Stomach (tissue), 9 donors: Measurements from ENCODE around the gene COL16A1. TPM values are rescaled to one million over a fixed set of nuclear protein-coding genes. Genes with fewer than 3 reads are reported as not detected.

ENCODE experiments used
- DNase-seq, 2 donors: peaks; one replicate each; pipeline versions ENCODE4 v3.0.0 to v3.0.0-alpha.2; 2013 to 2019
- H3K27ac ChIP-seq, 5 donors: fragments of 200-600 bp in 4 of 5; sonication (generic) in 4 of 5; one replicate each; pipeline ENCODE4 v1.5.1; 2013 to 2019; ENCODE audit warnings: mild to moderate bottlenecking in 1 of 5, moderate library complexity in 1 of 5
- H3K27me3 ChIP-seq, 3 donors: fragments of 200-600 bp; sonication (generic); one replicate each; pipeline ENCODE4 v1.5.1; 2017 to 2019; ENCODE audit warnings: mixed run types in 1 of 3
- H3K36me3 ChIP-seq, 4 donors: fragments of 200-600 bp; sonication (generic); 1 replicate in 3 of 4; 2 replicates in 1 of 4; pipeline ENCODE4 v1.5.1; 2016 to 2019
- H3K4me1 ChIP-seq, 4 donors: fragments of 200-600 bp; sonication (generic); one replicate each; pipeline ENCODE4 v1.5.1; 2016 to 2019
- H3K4me3 ChIP-seq, 4 donors: fragments of 200-600 bp; sonication (generic) in 3 of 4; one replicate each; pipeline ENCODE4 v1.5.1; 2016 to 2019; ENCODE audit warnings: mild to moderate bottlenecking in 1 of 4
- H3K9me3 ChIP-seq, 4 donors: fragments of 200-600 bp; sonication (generic); one replicate each; pipeline ENCODE4 v1.5.1; 2016 to 2019
- EP300 ChIP-seq: sonication (generic); formaldehyde crosslinking; IDR thresholded peaks from one replicate; pipeline ENCODE4 v1.6.1; 2017; ENCODE audit warnings: antibody characterized with exemption
- POLR2A ChIP-seq, 4 donors: fragments of 450-650 bp; IDR thresholded peaks; one replicate each; pipeline ENCODE4 v1.6.1; 2016; ENCODE audit warnings: antibody characterized with exemption in 4 of 4, control low read depth in 2 of 4, mild to moderate bottlenecking in 1 of 4, moderate library complexity in 1 of 4
- POLR2AphosphoS5 ChIP-seq, 3 donors: sonication (generic); formaldehyde crosslinking; IDR thresholded peaks; one replicate each; pipeline ENCODE4 v1.6.1; 2016; ENCODE audit warnings: antibody characterized with exemption in 3 of 3
- WGBS, 5 donors: extraction: QIAGEN DNeasy Blood & Tissue Kit in 3 of 5; methylation state at CpG; one replicate each; pipeline versions ENCODE4 v1.1.5 to v1.1.7; 2013 to 2018; 5-methylcytosine and 5-hydroxymethylcytosine counted together
- intact Hi-C: fragments of 100-400 bp; cut with DNase I; formaldehyde crosslinking; loops from one replicate; pipeline ENCODE4 v1.15.1; 2023; ENCODE audit warnings: low total_unique reads
- polyA plus RNA-seq, 3 donors: library from polyadenylated mRNA; stranded (reverse); fragments of 200-250 nt; gene quantifications; one replicate each; pipeline ENCODE4 v1.2.3, GENCODE V29; 2013
- total RNA-seq, 5 donors: library from RNA; depleted of rRNA; stranded (reverse); fragments of >200 nt; gene quantifications; one replicate each; pipeline versions ENCODE4 v1.1.0 to v1.2.3, GENCODE V29; 2014 to 2016
- TF ChIP-seq, protein P1 (sequence below), 7 experiments: fragments of 450-650 bp in 4 of 7; fragments of 200-600 bp in 3 of 7; sonication (generic) in 3 of 7; IDR thresholded peaks; one replicate each; pipeline ENCODE4 v1.5.1; 2016 to 2019; ENCODE audit warnings: antibody characterized with exemption in 7 of 7, control low read depth in 2 of 7, mild to moderate bottlenecking in 1 of 7
- donor health status: healthy with polysubstance abuse.
- donor health status: Bipolar disorder and iron deficiency.
- donor health status: healthy.

The COL16A1 gene
- total and polyA plus RNA-seq, 8 donors: 19.8 to 127 (median 74.1) TPM

DNA sequence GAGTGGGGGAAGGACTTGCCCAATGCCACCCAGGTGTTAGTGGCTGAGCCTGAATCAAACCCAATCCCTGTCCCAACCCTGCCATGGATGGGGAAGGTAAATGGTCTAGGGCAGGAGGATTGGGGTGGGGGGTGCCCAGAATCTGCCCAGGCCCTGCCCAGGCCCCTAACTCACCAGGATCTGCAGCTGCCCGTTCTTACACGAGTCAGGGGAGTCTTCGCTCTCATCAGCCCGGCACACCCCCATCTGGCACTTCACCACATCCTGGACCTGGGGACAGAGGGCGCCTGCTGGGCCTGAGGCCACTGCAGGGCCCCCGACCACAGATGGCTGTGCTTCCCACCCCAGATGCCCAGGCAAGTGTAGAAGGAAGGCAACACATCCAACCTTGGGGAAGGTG is 28.5 kb upstream of the COL16A1 start:
- no peaks in the 10 kb centered on the region for H3K36me3 ChIP-seq
- whole genome bisulfite sequencing, 5 donors: 74 to 84% (median 78%) methylated on average over 4 to 6 of the region's 6 CpGs
- DNase-seq: no peak
- TF ChIP-seq, protein P1, sequence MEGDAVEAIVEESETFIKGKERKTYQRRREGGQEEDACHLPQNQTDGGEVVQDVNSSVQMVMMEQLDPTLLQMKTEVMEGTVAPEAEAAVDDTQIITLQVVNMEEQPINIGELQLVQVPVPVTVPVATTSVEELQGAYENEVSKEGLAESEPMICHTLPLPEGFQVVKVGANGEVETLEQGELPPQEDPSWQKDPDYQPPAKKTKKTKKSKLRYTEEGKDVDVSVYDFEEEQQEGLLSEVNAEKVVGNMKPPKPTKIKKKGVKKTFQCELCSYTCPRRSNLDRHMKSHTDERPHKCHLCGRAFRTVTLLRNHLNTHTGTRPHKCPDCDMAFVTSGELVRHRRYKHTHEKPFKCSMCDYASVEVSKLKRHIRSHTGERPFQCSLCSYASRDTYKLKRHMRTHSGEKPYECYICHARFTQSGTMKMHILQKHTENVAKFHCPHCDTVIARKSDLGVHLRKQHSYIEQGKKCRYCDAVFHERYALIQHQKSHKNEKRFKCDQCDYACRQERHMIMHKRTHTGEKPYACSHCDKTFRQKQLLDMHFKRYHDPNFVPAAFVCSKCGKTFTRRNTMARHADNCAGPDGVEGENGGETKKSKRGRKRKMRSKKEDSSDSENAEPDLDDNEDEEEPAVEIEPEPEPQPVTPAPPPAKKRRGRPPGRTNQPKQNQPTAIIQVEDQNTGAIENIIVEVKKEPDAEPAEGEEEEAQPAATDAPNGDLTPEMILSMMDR (IDR thresholded peaks at IDR 0.05): no peak
- TF ChIP-seq POLR2A (IDR thresholded peaks at IDR 0.05) (no peak), POLR2AphosphoS5 (IDR thresholded peaks at IDR 0.05) (no peak), EP300 (no peak)
- no peak overlapping the region for H3K27ac ChIP-seq
- H3K9me3 ChIP-seq: no peaks in the 10 kb centered on the region
- no peaks in the 10 kb centered on the region for H3K27me3 ChIP-seq
- H3K4me1 ChIP-seq: peaks cover 0 to 11% (median 6%) of the 10 kb centered on the region in 4 donors
- no peak overlapping the region for H3K4me3 ChIP-seq
- intact Hi-C loops: no loop called here

GRCh38 chr1:31731049-31731565 is 27.3 kb upstream of the COL16A1 start:
- intact Hi-C loops: no loop called here
- WGBS, 5 donors: 89 to 100% (median 91%) methylated on average over 3 to 12 of the region's 12 CpGs
- Histone ChIP-seq H3K4me3 (no peak overlapping the region), H3K36me3 (no peaks in the 10 kb centered on the region), H3K27ac (no peak overlapping the region), H3K9me3 (no peaks in the 10 kb centered on the region), H3K27me3 (no peaks in the 10 kb centered on the region), H3K4me1 (peaks cover 0 to 1% (median 0%) of the 10 kb centered on the region in 4 donors)
- TF ChIP-seq POLR2A (IDR thresholded peaks at IDR 0.05): no peak
- TF ChIP-seq, protein P1 (IDR thresholded peaks at IDR 0.05): no peak
- TF ChIP-seq POLR2AphosphoS5 (IDR thresholded peaks at IDR 0.05): no peak
- TF ChIP-seq EP300: no peak
- no peak for DNase-seq

GRCh38 chr1:31730336-31731048 is 26.7 kb upstream of the COL16A1 start:
- WGBS, 5 donors: 86 to 91% (median 91%) methylated on average over 13 to 25 of the region's 25 CpGs
- no peaks in the 10 kb centered on the region for H3K36me3 ChIP-seq
- TF ChIP-seq POLR2A (IDR thresholded peaks at IDR 0.05) (no peak), EP300 (no peak), POLR2AphosphoS5 (IDR thresholded peaks at IDR 0.05) (no peak)
- TF ChIP-seq, protein P1 (IDR thresholded peaks at IDR 0.05): no peak
- H3K27me3 ChIP-seq: no peaks in the 10 kb centered on the region
- no peaks in the 10 kb centered on the region for H3K9me3 ChIP-seq
- no peaks in the 10 kb centered on the region for H3K4me1 ChIP-seq
- H3K4me3 ChIP-seq: no peak overlapping the region
- no peak overlapping the region for H3K27ac ChIP-seq
- DNase-seq: no peak
- intact Hi-C loops: no loop called here

GRCh38 chr1:31727849-31728248 is 24.0 kb upstream of the COL16A1 start:
- Histone ChIP-seq H3K27me3 (no peaks in the 10 kb centered on the region), H3K4me3 (no peak overlapping the region), H3K27ac (no peak overlapping the region), H3K9me3 (no peaks in the 10 kb centered on the region), H3K4me1 (no peaks in the 10 kb centered on the region), H3K36me3 (no peaks in the 10 kb centered on the region)
- 81 to 87% (median 85%) methylated on average over 4 to 19 of the region's 19 CpGs for WGBS, 5 donors
- DNase-seq: no peak
- intact Hi-C loops: no loop called here
- no peak for TF ChIP-seq EP300
- TF ChIP-seq, protein P1 (IDR thresholded peaks at IDR 0.05): no peak
- no peak for TF ChIP-seq POLR2AphosphoS5 (IDR thresholded peaks at IDR 0.05)
- no peak for TF ChIP-seq POLR2A (IDR thresholded peaks at IDR 0.05)
